HG03039 (cell line): ENCODE results near the gene PGAM2.
"Not testable (repeated sequence)": the region's sequence is repeated elsewhere in the genome, so short reads cannot be mapped to it uniquely, and the experiment has no call there.

Source experiments
- ATAC-seq: cut with Tn5 transposase; IDR thresholded peaks from one replicate; pipeline ENCODE4 v1.9.1; 2021; ENCODE audit warnings: mild to moderate bottlenecking, moderate library complexity; ENCODE audit not compliant: unreplicated experiment

PGAM2 gene

DNA sequence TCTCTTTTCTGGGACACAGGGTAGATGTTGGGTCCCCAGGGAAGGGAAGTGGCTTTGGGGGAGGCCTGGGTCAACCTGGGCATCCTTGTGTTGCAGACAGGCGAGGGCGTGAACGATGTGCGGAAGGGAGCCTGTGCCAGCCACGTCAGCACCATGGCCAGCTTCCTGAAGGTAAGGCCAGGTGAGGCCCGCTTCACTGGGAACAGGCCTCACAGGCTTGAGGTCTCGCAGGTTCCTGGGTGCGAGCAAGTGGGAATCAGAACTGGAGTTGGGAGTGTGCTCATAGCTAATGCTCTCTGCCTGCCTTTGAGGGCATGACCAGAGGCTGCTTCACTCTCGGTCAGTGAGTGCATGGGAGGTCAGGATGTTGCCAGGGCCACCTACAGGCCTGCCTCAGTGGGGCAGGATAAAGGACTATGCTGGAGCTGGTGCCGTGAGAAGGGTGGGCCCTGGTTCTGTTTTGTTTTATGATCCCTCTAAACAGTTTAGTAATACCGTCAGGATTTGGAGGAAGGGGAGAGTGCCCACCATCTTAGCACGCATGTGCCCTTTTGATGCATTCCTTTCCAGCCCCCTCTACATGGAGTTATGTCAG is 12.5 kb downstream of the PGAM2 start:
- no peak for ATAC-seq

DNA sequence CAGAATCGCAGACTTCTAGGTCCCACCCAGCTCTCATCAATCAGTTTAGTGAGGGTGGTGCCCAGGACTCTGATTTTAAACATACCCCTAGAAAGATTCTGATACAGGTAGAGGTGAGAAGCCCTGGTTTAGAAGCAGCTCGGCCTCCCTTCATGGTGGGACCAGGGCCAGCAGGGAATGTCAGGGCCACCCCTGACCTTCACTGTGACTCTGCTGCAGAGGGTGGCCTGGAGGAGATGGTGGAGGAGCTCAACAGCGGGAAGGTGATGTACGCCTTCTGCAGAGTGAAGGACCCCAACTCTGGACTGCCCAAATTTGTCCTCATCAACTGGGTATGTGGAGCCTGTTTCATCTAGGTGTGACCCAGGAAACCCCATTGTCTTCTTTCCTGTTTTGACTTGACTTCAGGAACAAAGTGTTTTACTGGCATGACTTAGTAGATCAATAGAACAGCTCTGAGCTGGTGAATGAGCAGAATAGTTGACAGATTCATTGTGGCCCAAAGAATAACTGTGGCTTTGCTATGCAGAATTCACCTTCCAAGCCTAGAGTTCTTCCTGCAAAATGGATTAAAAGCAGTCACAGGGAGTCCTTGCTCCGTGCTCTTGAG is 13.7 kb downstream of the PGAM2 start:
- no peak for ATAC-seq

DNA sequence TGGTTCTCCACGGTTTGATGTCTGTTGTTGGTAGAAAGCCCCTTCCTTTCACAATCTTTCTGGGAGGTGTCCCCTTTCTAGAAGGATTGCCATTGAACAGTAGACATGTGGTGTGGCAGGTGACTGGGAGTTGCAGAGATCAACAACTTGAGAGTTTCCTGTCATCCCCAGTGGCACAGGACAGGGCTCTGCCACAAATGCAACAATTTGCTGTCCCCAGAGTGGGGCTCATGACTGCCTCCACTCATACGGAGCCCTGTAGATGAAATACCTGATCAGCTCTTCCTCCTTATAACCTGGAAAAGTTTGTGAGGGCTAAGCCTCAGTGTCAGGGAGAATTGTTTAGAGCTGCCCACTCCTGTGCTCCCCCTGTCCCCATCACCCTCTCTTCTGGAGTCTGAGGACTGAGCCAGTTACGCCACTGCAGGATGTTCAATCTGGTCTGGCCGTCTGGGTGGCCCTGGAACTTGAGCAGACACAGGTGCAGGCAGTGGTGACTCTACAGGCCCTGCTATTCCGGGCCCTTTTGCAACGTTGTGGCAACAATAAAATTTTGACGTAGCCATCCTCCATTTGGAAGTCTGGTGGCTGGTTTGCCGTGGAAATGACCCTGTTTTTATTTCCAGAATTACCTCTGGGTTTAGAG is 14.3 kb downstream of the PGAM2 start:
- no peak for ATAC-seq

DNA sequence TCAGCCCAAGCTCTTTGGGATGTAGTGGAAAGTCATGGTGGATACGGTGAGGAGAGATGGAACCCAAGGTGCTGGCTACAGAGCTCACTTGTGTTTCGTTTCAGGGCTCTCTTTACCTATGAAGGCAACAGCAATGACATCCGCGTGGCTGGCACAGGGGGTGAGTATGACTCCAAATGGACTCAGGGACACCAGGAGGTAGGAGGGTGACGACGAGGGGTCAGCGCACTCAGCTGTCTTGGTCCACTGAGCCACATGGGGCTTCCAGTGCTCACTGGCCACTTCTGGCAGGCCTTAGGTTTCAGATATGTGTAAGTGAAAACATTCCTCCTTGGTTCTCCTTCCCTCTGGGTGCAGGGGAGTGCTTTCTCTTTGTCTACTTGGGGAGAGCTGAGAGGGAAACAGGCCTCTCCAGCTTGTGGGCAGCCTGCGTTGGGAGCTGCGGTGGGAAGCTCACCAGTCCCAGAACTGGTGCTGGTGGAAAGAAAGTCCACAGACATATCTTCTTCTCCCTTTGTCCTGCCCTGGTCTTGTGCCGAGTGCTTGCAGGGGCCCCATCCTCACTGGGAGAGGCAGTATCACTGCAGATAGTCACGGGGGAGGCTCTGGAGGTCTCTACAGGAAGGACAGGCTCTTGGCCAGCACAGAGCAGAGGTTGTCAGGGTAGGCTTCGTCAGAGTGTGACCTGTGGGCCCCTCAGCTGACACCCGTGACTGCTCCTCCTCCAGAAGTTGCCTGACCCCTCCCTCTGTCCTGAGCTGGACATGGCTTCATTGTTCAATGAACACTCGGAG is 15.0 kb downstream of the PGAM2 start:
- no peak for ATAC-seq

DNA sequence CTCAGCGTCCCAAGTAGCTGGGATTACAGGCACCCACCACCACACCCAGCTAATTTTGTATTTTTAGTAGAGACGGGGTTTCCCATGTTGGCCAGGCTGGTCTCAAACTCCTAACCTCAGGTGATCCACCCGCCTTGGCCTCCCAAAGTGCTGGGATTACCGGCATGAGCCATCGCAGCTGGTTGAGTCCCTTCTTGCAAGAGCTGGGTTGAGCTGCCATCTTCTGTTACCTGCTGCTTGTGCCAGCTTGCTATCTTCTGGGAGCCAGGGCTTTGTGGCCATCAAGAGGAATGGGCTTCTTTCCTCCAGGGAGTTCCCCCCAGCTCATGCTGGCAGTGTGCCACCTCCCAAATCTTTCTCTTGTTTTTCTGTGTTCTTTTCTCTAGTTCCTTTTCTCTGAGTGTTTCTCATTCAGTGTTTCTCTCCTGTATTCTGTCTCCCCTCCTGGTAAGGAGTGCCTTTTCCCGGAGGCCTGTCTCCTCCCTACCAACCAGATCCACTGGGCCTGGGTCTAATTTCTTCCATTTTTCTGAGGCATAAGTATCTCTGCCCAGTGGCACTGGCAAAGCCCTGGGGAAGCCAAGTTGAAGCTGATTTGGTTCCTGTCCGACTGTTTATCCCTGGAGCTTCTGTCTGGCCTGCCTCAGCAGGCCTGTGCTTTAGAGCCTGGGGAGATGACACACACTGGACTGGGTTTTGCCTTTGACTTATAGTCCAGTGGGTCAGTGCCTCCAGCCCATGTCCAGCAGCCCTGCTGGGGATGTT is 17.2 kb downstream of the PGAM2 start:
- ATAC-seq = no peak

DNA sequence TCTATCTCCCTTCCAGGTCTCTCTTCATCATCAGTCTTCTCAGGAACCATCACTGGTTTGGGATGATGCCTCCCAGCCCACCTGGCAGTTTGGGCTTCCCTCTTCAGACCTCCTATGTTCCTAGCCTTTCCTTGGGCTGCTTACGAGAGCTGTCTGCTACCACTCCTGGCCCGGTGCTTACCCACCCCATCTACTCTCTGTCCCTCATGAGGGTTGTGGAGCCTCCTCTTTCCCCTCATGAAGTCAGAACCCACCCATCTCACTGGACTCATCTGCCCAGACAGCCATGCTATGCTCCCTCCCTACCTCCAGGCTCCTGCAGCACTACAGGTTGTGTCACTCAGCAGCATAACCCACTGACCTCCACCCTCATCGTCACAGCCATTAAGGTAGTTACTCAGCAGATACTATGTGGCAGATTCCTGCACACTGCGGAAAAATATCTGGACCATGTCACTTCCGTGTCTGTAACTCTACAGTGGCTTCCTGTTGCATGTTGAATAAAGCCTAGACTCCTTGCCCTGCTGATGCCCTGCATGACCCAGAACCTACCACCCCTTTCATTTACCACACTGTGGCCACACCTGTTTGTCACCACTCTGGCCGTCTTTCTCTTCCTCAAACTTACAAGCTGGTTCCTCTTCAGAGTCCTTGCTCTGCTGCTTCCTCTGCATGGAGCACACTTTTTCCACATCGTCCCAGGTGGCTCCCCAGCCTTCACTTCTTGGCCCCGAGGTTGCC is 18.9 kb downstream of the PGAM2 start:
- ATAC-seq = peak; percentile 47

DNA sequence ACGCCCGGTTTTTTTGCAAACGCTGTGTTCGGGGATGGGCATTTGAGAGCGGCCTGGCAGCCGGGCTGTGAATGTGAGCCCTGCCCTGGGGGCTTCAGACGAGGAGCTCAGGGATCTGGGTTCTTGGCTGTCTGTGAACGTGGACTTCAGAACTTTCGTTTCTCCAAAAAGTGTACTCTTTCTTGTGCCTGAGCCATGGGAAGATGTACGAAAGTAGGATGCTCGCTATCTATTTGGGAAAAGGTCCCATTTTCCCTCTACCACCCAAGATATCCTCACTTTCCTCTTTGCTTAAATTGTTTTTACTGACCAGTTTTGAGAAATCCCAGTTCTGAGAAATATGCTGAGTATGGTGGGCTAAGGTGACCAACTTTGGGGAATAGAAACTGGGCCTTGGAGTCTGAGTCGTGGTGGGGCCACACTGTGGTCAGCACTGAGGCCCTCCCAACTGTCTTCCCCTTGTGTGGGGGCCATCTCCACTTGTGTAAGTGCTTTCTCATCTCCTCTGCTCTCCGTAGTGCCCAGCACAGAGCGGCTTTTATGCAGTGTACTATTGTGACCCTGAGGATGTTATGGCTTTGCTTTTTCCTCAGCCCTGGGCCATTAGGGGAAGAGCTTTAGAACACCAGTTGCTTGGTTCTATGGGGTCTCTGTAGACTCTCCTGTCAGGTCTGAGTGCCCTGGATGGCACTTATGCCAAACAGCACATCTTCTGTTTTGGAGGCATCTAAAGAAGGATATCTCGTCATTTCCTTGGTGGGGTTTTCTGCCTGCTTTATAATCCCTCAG is 19.9 kb downstream of the PGAM2 start:
- ATAC-seq = peak; percentile 6

DNA sequence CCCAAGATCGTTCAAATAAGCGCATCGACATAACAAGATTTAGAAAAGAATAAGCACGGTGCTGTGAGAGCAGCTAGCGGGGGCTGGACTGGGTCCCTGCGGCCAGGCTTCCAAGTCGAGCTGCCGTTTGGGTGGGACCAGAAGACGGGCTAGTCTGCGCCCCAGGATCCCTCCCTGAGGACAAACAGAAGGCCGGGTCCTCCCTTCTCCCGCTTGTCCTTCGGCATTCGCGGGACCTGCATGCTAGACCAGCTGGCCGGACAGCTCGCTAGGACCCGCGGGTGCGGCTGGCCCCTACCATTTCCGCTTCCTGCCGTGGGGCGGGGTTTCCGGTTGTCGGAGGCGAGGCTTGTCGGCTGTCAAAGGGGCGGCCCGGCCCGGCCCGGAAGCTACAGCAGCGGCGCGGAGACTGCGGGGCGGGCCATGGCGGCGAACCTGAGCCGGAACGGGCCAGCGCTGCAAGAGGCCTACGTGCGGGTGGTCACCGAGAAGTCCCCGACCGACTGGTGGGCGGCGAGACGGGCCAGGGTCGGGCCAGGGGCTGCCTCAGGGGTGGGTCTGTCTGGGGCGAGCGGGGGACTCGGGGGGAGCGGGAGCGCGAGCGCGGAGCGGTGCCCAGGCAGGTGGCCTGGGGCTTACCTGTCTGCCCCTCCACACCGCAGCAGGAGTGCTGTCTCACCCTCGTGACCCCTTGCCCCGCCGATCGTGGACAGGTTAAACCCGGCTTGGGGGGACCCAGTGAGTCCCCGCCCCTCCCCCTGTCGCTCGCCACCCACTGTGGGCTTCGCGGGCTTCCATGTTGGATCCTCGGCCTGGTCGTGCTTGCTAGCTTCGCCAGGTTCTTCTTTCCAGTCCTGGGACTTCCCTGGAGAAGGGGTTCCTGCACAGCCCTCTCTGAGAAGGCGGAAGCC is 20.8 kb downstream of the PGAM2 start, which contains the start of gene DBNL:
Gene DBNL (plus strand): TSS at position 388 of the 911 bp plus-strand sequence. CDS start 36 bp downstream, at position 424.
- ATAC-seq = peak; percentile 67

DNA sequence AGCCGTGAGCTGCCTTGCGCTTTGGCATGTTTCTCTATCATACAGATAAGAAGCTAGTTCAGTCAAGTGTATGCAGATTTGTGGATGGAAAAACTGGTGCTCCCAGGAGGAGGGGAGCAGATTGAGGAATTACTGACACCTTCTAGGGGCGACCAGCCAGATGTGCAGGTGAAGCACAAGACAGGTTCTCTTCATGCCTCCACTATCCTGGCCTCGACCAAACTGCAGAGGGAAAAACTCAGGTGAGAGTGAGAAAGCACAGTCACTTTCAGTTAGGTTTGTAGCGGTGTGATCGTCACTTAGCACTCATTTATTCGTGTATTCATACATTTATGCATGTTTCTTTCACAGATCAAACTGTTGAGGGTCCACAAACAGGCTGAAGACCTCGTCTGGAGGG is 21.5 kb downstream of the PGAM2 start:
- ATAC-seq = no peak

DNA sequence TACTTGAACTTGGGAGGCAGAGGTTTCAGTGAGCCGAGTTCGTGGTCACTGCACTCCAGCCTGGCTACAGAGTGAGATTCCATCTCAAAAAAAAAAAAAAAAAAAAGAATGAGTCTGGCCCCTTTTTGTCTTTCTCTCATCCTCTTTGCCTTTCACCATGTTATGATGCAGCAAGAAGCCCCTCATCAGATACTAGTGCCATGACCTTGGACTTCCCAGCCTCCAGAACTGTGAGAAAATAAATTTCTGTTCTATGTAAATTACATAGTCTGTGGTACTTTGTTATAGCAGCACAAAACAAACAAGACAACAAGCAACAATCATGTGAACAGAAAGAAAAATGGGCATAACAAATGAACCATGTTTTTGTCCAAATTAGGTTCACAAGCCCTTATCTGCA is 23.1 kb downstream of the PGAM2 start:
- no peak for ATAC-seq

DNA sequence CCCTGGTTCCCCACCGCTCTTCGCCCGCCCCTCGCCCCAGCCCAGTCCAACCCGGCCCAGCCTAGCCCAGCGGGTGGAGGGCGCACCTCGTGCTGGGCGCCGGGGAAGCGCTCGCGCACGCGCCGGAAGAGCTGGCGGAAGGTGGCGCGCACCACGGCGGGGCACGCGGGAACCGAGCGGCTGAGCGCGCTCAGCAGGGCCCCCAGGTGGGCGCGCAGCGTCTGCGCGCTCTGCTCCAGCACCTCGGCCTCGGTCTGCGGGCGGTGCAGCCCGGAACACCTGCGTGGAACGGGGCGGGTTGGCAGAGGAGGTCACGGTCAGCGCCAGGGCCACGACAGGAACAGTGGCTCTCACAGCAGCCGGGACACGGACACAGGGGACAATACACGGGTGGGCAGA is 24.9 kb downstream of the PGAM2 start:
- ATAC-seq = peak; percentile 24

DNA sequence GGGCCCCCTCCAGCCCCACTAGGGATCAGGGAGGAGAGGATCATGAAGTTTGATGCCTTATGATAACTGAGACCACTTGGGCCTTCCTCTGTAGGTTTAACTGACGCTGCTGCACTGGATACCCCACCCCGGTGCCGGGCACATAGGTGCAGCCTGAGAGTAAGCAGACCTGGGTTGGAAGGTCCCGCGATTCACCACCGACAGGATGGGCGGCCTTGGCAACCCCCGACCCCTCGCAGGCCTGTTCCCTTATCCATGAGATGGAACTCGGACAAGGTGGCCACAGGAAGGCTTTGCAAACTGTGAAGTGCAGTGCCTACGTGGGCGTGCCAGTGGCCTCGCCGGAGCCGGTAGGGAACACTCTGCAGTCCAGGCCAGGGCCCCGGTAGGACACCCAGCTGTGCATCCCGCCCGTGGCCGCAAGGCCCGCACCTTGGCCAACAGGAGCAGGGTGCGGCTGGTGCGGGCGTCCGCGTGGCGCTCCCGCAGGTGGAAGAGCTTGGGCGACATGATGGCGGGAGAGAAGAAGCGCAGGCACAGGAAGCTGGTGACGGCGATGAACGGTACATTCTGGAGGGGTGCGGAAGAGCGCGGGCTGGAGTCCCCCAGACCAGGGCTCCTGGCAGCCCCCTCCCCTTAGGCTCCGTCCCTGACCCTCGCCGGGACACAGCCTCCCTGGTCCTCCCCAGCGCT is 25.4 kb downstream of the PGAM2 start:
- ATAC-seq = not testable (repeated sequence)

DNA sequence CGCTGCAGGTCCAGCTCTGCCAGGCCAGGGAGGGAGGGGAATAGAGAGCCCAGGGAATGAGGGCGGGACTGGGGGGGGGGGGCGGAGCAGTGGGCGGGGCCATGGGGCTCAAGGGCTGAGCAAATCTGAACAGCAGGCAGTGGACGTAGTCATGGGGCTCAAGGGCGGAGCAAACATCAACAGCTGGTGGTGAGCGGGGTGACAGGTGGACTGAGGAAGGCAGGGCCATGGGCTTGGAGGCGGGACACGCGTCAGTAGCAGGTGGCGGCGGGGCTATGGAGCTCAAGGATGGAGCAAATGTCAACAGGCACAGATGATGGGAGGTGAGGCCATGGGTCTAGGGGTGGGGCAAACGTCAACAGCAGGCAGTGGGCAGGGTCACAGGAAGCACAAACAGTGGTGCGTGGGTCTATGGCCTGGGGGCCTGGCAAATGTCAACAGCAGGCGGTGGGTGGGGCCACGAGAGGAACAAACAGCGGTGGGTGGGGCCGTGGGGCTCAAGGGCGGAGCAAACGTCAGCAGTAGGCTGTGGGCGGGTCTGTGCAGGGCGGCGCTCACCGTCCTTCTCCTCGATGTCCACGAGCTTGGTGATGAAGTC is 26.3 kb downstream of the PGAM2 start:
- ATAC-seq = peak; percentile 53

DNA sequence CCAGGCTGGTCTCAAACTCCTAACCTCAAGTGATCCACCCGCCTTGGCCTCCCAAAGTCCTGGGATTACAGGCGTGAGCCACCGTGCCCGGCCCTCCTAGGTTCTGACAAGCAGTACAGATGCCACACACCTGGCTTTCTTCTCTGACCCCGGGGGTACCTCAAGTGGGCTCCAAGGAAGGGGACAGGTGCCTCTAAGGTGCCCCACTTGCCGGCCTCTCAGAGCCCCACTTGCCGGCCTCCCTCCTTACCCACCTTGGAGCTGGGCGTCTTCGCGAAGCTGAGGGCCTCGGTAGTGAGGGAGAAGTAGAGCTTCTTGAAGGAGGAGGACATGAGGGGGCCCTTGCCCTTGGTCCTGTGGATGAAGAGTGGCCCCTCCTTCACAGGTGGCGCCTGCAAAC is 26.8 kb downstream of the PGAM2 start:
- ATAC-seq = not testable (repeated sequence)

DNA sequence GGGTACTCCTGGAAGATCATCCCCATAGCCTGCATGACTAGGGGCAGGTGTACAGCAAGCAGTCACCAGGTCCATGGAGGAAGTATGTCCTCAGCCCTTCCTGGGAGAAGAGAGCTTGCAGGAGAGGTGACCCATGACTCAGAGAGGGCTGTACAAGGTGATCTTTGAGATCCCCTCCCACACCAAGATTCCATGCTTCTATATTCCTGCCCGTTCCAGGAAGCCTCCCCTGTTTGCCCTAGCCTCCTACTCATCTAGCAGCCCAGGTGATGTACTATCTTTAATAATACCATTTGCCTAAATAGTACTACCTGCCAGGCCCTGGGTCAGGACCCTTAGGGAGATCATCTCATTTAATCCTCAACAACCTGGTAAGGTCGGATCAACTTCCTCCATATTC is 27.4 kb downstream of the PGAM2 start:
- not testable (repeated sequence) for ATAC-seq

DNA sequence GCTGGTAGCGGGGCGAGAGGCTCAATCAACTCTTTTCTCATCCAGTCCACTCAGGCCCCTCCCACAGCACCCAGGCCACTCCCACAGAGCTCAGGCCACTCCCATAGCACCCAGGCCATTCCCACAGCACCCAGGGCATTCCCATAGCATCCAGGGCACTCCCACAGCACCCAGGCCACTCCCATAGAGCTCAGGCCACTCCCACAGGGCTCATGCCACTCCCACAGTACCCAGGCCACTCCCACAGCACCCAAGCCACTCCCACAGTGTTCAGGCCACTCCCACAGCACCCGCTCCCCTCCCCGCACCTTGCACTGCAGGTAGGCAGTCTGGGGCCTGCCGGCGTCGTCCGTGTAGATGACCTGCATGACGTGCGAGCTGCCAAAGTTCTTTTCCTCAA is 29.0 kb downstream of the PGAM2 start:
- ATAC-seq = not testable (repeated sequence)
